Measurements from ENCODE around the gene PSMC3.

PSMC3 gene

GRCh38 chr11:47434011-47434786 lies 8.0 kb upstream of the PSMC3 start:
- ChIA-PET POLR2A (no interaction called here), CTCF (interaction anchor here (1.0 to 1.9 kb wide), 2 partner anchors 19 to 22 kb away, joined by 4 to 6 read pairs; no protein-coding TSS in a partner anchor)
- TF ChIP-seq, protein P1, sequence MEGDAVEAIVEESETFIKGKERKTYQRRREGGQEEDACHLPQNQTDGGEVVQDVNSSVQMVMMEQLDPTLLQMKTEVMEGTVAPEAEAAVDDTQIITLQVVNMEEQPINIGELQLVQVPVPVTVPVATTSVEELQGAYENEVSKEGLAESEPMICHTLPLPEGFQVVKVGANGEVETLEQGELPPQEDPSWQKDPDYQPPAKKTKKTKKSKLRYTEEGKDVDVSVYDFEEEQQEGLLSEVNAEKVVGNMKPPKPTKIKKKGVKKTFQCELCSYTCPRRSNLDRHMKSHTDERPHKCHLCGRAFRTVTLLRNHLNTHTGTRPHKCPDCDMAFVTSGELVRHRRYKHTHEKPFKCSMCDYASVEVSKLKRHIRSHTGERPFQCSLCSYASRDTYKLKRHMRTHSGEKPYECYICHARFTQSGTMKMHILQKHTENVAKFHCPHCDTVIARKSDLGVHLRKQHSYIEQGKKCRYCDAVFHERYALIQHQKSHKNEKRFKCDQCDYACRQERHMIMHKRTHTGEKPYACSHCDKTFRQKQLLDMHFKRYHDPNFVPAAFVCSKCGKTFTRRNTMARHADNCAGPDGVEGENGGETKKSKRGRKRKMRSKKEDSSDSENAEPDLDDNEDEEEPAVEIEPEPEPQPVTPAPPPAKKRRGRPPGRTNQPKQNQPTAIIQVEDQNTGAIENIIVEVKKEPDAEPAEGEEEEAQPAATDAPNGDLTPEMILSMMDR (IDR thresholded peaks at IDR 0.05; ENCODE audit: control extremely low read depth, extremely low read depth, low read depth, missing control alignments), result no peak
- no peak for DNase-seq (ENCODE audit: extremely low spot score)

- DNase-seq (ENCODE audit: extremely low spot score), result no peak
- ChIA-PET POLR2A (no interaction called here), CTCF (interaction anchor here (1.0 to 1.9 kb wide), 3 partner anchors 20 to 59 kb away, joined by 3 to 6 read pairs (median 5); no protein-coding TSS in a partner anchor)
- TF ChIP-seq, protein P1 (IDR thresholded peaks at IDR 0.05; ENCODE audit: control extremely low read depth, extremely low read depth, low read depth, missing control alignments), result no peak
These were observed 6.9 kb upstream of the PSMC3 start for GRCh38 chr11:47433157-47433556.

- TF ChIP-seq, protein P1 (IDR thresholded peaks at IDR 0.05; ENCODE audit: control extremely low read depth, extremely low read depth, low read depth, missing control alignments), result no peak
- CTCF ChIA-PET, result interaction anchor here (0.6 to 1.6 kb wide), 5 partner anchors 21 to 57 kb away, joined by 3 to 5 read pairs (median 3); no protein-coding TSS in a partner anchor
- no peak for DNase-seq (ENCODE audit: extremely low spot score)
These were observed 5.3 kb upstream of the PSMC3 start for GRCh38 chr11:47431356-47432083.

DNA sequence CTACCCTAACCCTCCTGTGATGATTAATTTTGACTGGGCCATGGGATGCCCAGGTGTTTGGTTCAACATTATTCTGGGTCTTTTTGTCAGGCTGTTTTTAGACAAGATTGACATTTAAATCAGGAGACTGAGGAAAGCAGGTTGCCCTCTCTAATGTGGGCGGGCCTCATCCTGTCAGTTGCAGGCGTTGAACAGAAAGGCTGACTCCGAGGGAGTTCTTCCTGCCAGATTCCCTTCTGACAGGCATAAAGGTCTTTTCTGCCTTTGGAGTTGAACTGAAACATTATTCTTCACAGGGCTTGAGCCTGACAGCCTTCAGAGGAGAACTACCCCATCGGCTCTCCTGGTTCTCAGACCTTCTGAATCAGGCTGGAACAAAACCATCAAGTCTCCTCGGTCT lies 4.3 kb upstream of the PSMC3 start:
- TF ChIP-seq, protein P1 (IDR thresholded peaks at IDR 0.05; ENCODE audit: control extremely low read depth, extremely low read depth, low read depth, missing control alignments), result no peak
- POLR2A ChIA-PET, result no interaction called here
- CTCF ChIA-PET, result interaction anchor here (1.1 to 1.5 kb wide), 3 partner anchors 16 to 56 kb away, joined by 3 to 10 read pairs (median 3); no protein-coding TSS in a partner anchor
- no peak for DNase-seq (ENCODE audit: extremely low spot score)

More at GRCh38 chr11:47431356-47432083, 5.3 kb upstream of the PSMC3 start:
- POLR2A ChIA-PET, result no interaction called here

- CTCF ChIA-PET, result interaction anchor here (0.8 to 6.5 kb wide), 7 partner anchors 8 to 165 kb away, joined by 3 to 48 read pairs (median 5); no protein-coding TSS in a partner anchor
- no peak for DNase-seq (ENCODE audit: extremely low spot score)
- POLR2A ChIA-PET, result interaction anchor here (0.7 kb wide), 2 partner anchors 13 to 115 kb away, joined by 3 to 4 read pairs; no protein-coding TSS in a partner anchor
- TF ChIP-seq, protein P1 (IDR thresholded peaks at IDR 0.05; ENCODE audit: control extremely low read depth, extremely low read depth, low read depth, missing control alignments), result no peak
These were observed 628 bp downstream of the PSMC3 start for GRCh38 chr11:47425611-47426010.
